Neural cell (in vitro differentiated cells): Measurements from ENCODE around the gene PAGE4. TPM values are rescaled to one million over a fixed set of nuclear protein-coding genes. Genes with fewer than 3 reads are reported as not detected.

Experiments used
- polyA plus RNA-seq: library from polyadenylated mRNA; depleted of rRNA; stranded (reverse); fragments of >200 nt; gene quantifications from 2 replicates; pipeline ENCODE4 v1.2.3, GENCODE V29; 2014

The PAGE4 gene
- polyA plus RNA-seq, 1 donor from 2014 or later = not detected

Other genes starting within 250 kb of the PAGE4 start
- not detected in 2 replicates for gene GAGE12H, start 249.4 kb upstream of the PAGE4 start, polyA plus RNA-seq
- not detected in 2 replicates for gene GAGE2A, start 239.8 kb upstream of the PAGE4 start, polyA plus RNA-seq
- not detected in 2 replicates for gene GAGE1, start 230.3 kb upstream of the PAGE4 start, polyA plus RNA-seq
- gene PAGE1, start 133.3 kb upstream of the PAGE4 start, polyA plus RNA-seq = not detected in 2 replicates
- gene USP27X, start 50.2 kb downstream of the PAGE4 start, polyA plus RNA-seq = 8.0 and 10.3 TPM in 2 replicates
- gene CLCN5, start 93.3 kb downstream of the PAGE4 start, polyA plus RNA-seq = 10.7 and 13.1 TPM in 2 replicates